ENCODE results near the gene JUND. TPM values are rescaled to one million over a fixed set of nuclear protein-coding genes. Genes with fewer than 3 reads are reported as not detected.

JUND gene
- total RNA-seq, 4 donors from 2014 or later = 67.2 to 258 (median 221) TPM

GRCh38 chr19:18322759-18323460 lies 41.5 kb upstream of the JUND start, which contains the start of gene LSM4:
TSS of gene LSM4 (minus strand) at chr19:18323076. CDS start at chr19:18323020, 56 bp downstream.
- Histone ChIP-seq H3K27ac (peak within 1 kb of the TSS; percentile 91 to 97 (median 95)), H3K36me3 (no peaks in the 10 kb centered on the region), H3K27me3 (no peaks in the 10 kb centered on the region), H3K4me1 (peaks cover 40 to 45% of the 10 kb centered on the region in 2 donors), H3K9me3 (no peaks in the 10 kb centered on the region), H3K4me3 (peak within 1 kb of the TSS; percentile 81 to 88 (median 82))
- in situ Hi-C loops (cut with MboI; ENCODE audit: low sequenced_read_pairs in 4 of 4) = loop anchor here in 2 of 4 donors (5.0 to 10.0 kb wide), 2 partner anchors 46 to 128 kb away; partner anchors contain the start of gene MPV17L2 (in 1 of the 2)
- intact Hi-C loops (cut with DNase I; ENCODE audit: low total_unique reads) = loop anchor here (1.0 to 5.0 kb wide), 5 partner anchors 18 to 131 kb away; no protein-coding TSS in a partner anchor
- DNase-seq (peak; percentile 98 to 99), ATAC-seq (peak; percentile 94 to 97)
- TF ChIP-seq POLR2A (IDR thresholded peaks at IDR 0.05) = peak; percentile 90 to 91
- TF ChIP-seq CTCF (IDR thresholded peaks at IDR 0.05 in 4 of 5, conservative IDR thresholded peaks at IDR 0.05 in 1 of 5) = peak in 3 of 5 experiments; percentile 20 to 31 (median 25)

GRCh38 chr19:18322318-18322758 lies 40.9 kb upstream of the JUND start:
- in situ Hi-C loops (cut with MboI; ENCODE audit: low sequenced_read_pairs in 4 of 4) (loop anchor here in 2 of 4 donors (5.0 to 10.0 kb wide), 2 partner anchors 45 to 128 kb away; partner anchors contain the start of gene MPV17L2 (in 1 of the 2)), intact Hi-C loops (cut with DNase I; ENCODE audit: low total_unique reads) (loop anchor here (2.0 to 5.0 kb wide), 2 partner anchors 18 to 115 kb away; no protein-coding TSS in a partner anchor)
- H3K27ac ChIP-seq = peak overlapping the region; percentile 91 to 97 (median 95)
- peaks cover 40 to 45% of the 10 kb centered on the region in 2 donors for H3K4me1 ChIP-seq
- TF ChIP-seq CTCF (IDR thresholded peaks at IDR 0.05 in 4 of 5, conservative IDR thresholded peaks at IDR 0.05 in 1 of 5) = no peak
- TF ChIP-seq POLR2A (IDR thresholded peaks at IDR 0.05) = no peak
- no peaks in the 10 kb centered on the region for H3K9me3 ChIP-seq
- no peaks in the 10 kb centered on the region for H3K36me3 ChIP-seq
- H3K27me3 ChIP-seq = no peaks in the 10 kb centered on the region
- ATAC-seq = no peak
- DNase-seq = peak in 1 of 2 donors; percentile 41
- peak overlapping the region; percentile 81 to 88 (median 82) for H3K4me3 ChIP-seq

GRCh38 chr19:18321734-18322102 lies 40.3 kb upstream of the JUND start:
- TF ChIP-seq POLR2A (IDR thresholded peaks at IDR 0.05) = no peak
- no peak for TF ChIP-seq CTCF (IDR thresholded peaks at IDR 0.05 in 4 of 5, conservative IDR thresholded peaks at IDR 0.05 in 1 of 5)
- DNase-seq (no peak), ATAC-seq (no peak)
- Histone ChIP-seq H3K4me1 (peaks cover 40 to 45% of the 10 kb centered on the region in 2 donors), H3K36me3 (no peaks in the 10 kb centered on the region), H3K4me3 (peak overlapping the region; percentile 81 to 88 (median 82)), H3K9me3 (no peaks in the 10 kb centered on the region), H3K27me3 (no peaks in the 10 kb centered on the region), H3K27ac (peak overlapping the region; percentile 91 to 97 (median 95))
- intact Hi-C loops (cut with DNase I; ENCODE audit: low total_unique reads) (loop anchor here (2.0 to 5.0 kb wide), 2 partner anchors 17 to 114 kb away; no protein-coding TSS in a partner anchor), in situ Hi-C loops (cut with MboI; ENCODE audit: low sequenced_read_pairs in 4 of 4) (loop anchor here in 2 of 4 donors (5.0 to 10.0 kb wide), 2 partner anchors 44 to 127 kb away; partner anchors contain the start of gene MPV17L2 (in 1 of the 2))

GRCh38 chr19:18320865-18321733 lies 39.7 kb upstream of the JUND start:
- peaks cover 40 to 45% of the 10 kb centered on the region in 2 donors for H3K4me1 ChIP-seq
- ATAC-seq (no peak), DNase-seq (no peak)
- H3K27ac ChIP-seq = peak overlapping the region; percentile 45 to 97 (median 95)
- no peaks in the 10 kb centered on the region for H3K36me3 ChIP-seq
- no peaks in the 10 kb centered on the region for H3K27me3 ChIP-seq
- H3K4me3 ChIP-seq = no peak overlapping the region
- intact Hi-C loops (cut with DNase I; ENCODE audit: low total_unique reads) (loop anchor here (5.0 kb wide), 1 partner anchor 114 kb away; no protein-coding TSS in a partner anchor), in situ Hi-C loops (cut with MboI; ENCODE audit: low sequenced_read_pairs in 4 of 4) (loop anchor here in 2 of 4 donors (5.0 to 10.0 kb wide), 2 partner anchors 44 to 126 kb away; partner anchors contain the start of gene MPV17L2 (in 1 of the 2))
- H3K9me3 ChIP-seq = no peaks in the 10 kb centered on the region
- TF ChIP-seq POLR2A (IDR thresholded peaks at IDR 0.05) (no peak), CTCF (IDR thresholded peaks at IDR 0.05 in 4 of 5, conservative IDR thresholded peaks at IDR 0.05 in 1 of 5) (no peak)

Data from gastrocnemius medialis (tissue), 4 donors.